Thyroid gland (tissue), 4 donors: Measurements from ENCODE around the gene DVL1. TPM values are rescaled to one million over a fixed set of nuclear protein-coding genes. Genes with fewer than 3 reads are reported as not detected.

Experiments used
- DNase-seq, 2 donors: peaks; one replicate each; pipeline ENCODE4 v3.0.0-alpha.2; 2019
- H3K27ac ChIP-seq, 3 donors: fragments of 200-600 bp; sonication (generic); 1 replicate in 2 of 3; 2 replicates in 1 of 3; pipeline ENCODE4 v1.5.1; 2016 to 2019; ENCODE audit warnings: mild to moderate bottlenecking in 1 of 3, moderate library complexity in 1 of 3
- H3K27me3 ChIP-seq: fragments of 200-600 bp; sonication (generic); one replicate; pipeline ENCODE4 v1.5.1; 2019
- H3K36me3 ChIP-seq, 2 donors: fragments of 200-600 bp; sonication (generic); one replicate each; pipeline ENCODE4 v1.5.1; 2016 to 2019
- H3K4me1 ChIP-seq, 2 donors: fragments of 200-600 bp; sonication (generic); one replicate each; pipeline ENCODE4 v1.5.1; 2017 to 2019
- H3K4me3 ChIP-seq, 3 donors: fragments of 200-600 bp; sonication (generic); replicated peaks in 1 of 3; 1 replicate in 2 of 3; 2 replicates in 1 of 3; pipeline ENCODE4 v1.5.1; 2016; ENCODE audit warnings: mild to moderate bottlenecking in 1 of 3
- H3K9me3 ChIP-seq: fragments of 200-600 bp; sonication (generic); one replicate; pipeline ENCODE4 v1.5.1; 2017
- CTCF ChIP-seq, 6 experiments: fragments of 200-600 bp in 3 of 6; fragments of 450-650 bp in 3 of 6; sonication (generic) in 3 of 6; IDR thresholded peaks; one replicate each; pipeline ENCODE4 v1.5.1; 2016 to 2019; ENCODE audit warnings: antibody characterized with exemption in 6 of 6, mild to moderate bottlenecking in 2 of 6, inconsistent platforms in 1 of 6, moderate library complexity in 1 of 6
- POLR2A ChIP-seq, 2 donors: fragments of 450-650 bp; IDR thresholded peaks; one replicate each; pipeline ENCODE4 v1.6.1; 2017; ENCODE audit warnings: antibody characterized with exemption in 2 of 2, mild to moderate bottlenecking in 2 of 2, moderate library complexity in 1 of 2
- WGBS, 2 donors: methylation state at CpG; one replicate each; pipeline ENCODE4 v1.1.5; 2017; 5-methylcytosine and 5-hydroxymethylcytosine counted together
- intact Hi-C: fragments of 100-400 bp; cut with DNase I; formaldehyde crosslinking; loops from one replicate; pipeline ENCODE4 v1.15.1; 2023
- total RNA-seq, 4 donors: library from RNA; depleted of rRNA; stranded (reverse); fragments of >200 nt; gene quantifications; one replicate each; pipeline ENCODE4 v1.2.3, GENCODE V29; 2016

The DVL1 gene
- total RNA-seq, 4 donors from 2014 or later: 46.6 to 79.4 (median 61.7) TPM

GRCh38 chr1:1314237-1314586, 35.0 kb downstream of the DVL1 start:
- intact Hi-C loops: no loop called here
- Histone ChIP-seq H3K27ac (no peak overlapping the region), H3K9me3 (no peaks in the 10 kb centered on the region), H3K4me3 (no peak overlapping the region), H3K4me1 (peaks cover 10 to 19% of the 10 kb centered on the region in 2 donors), H3K36me3 (peaks cover 42 to 46% of the 10 kb centered on the region in 2 donors), H3K27me3 (no peaks in the 10 kb centered on the region)
- WGBS, 2 donors: 89 to 100% methylated on average over 1 to 6 of the region's 15 CpGs
- TF ChIP-seq POLR2A (IDR thresholded peaks at IDR 0.05): no peak
- TF ChIP-seq CTCF (IDR thresholded peaks at IDR 0.05): no peak
- no peak for DNase-seq

GRCh38 chr1:1313500-1314236, 35.5 kb downstream of the DVL1 start:
- TF ChIP-seq CTCF (IDR thresholded peaks at IDR 0.05) (no peak), POLR2A (IDR thresholded peaks at IDR 0.05) (no peak)
- Histone ChIP-seq H3K9me3 (no peaks in the 10 kb centered on the region), H3K4me3 (no peak overlapping the region), H3K27ac (no peak overlapping the region), H3K27me3 (no peaks in the 10 kb centered on the region), H3K36me3 (peaks cover 41 to 42% of the 10 kb centered on the region in 2 donors), H3K4me1 (peaks cover 12 to 18% of the 10 kb centered on the region in 2 donors)
- intact Hi-C loops: no loop called here
- WGBS, 2 donors: 93% methylated on average over 8 to 30 of the region's 37 CpGs
- DNase-seq: no peak

- intact Hi-C loops: no loop called here
- no peak for DNase-seq
- Histone ChIP-seq H3K27me3 (no peaks in the 10 kb centered on the region), H3K4me3 (no peak overlapping the region), H3K27ac (no peak overlapping the region), H3K36me3 (peaks cover 41 to 42% of the 10 kb centered on the region in 2 donors), H3K4me1 (peaks cover 8 to 9% of the 10 kb centered on the region in 2 donors), H3K9me3 (no peaks in the 10 kb centered on the region)
- WGBS, 2 donors: 92 to 96% methylated on average over 20 to 28 of the region's 49 CpGs
- TF ChIP-seq CTCF (IDR thresholded peaks at IDR 0.05) (no peak), POLR2A (IDR thresholded peaks at IDR 0.05) (no peak)
Measured at GRCh38 chr1:1312450-1313314, 36.5 kb downstream of the DVL1 start.

- Histone ChIP-seq H3K4me1 (peaks cover 17% of the 10 kb centered on the region in 2 donors), H3K27ac (no peak overlapping the region), H3K36me3 (peaks cover 41 to 42% of the 10 kb centered on the region in 2 donors), H3K27me3 (no peaks in the 10 kb centered on the region), H3K9me3 (no peaks in the 10 kb centered on the region), H3K4me3 (no peak overlapping the region)
- DNase-seq: no peak
- WGBS, 2 donors: 91 to 93% methylated on average over 7 to 9 of the region's 22 CpGs
- TF ChIP-seq CTCF (IDR thresholded peaks at IDR 0.05): no peak
- no peak for TF ChIP-seq POLR2A (IDR thresholded peaks at IDR 0.05)
- intact Hi-C loops: no loop called here
Measured at GRCh38 chr1:1311107-1312104, 37.8 kb downstream of the DVL1 start.
